IMR-90 (cell line): ENCODE results near the gene MPZL1.

Experiments
- BHLHE40 ChIP-seq: fragments of 150-350 bp; IDR thresholded peaks from 2 replicates; pipeline ENCODE4 v1.6.1; 2016; ENCODE audit warnings: mild to moderate bottlenecking, low read depth, low read length
- CEBPB ChIP-seq: IDR thresholded peaks from 2 replicates; pipeline ENCODE4 v1.6.1; 2012; ENCODE audit warnings: low read depth, low read length, improper control_type of control experiment
- CHD1 ChIP-seq: IDR thresholded peaks from 2 replicates; pipeline ENCODE4 v1.6.1; 2012; ENCODE audit warnings: low read depth, low read length, improper control_type of control experiment
- CTCF ChIP-seq: conservative IDR thresholded peaks from 2 replicates; pipeline ENCODE4 v1.5.1; 2012; ENCODE audit warnings: mild to moderate bottlenecking, low read depth, low read length, improper control_type of control experiment
- FOS ChIP-seq: fragments of 150-350 bp; IDR thresholded peaks from 2 replicates; pipeline ENCODE4 v1.6.1; 2016; ENCODE audit warnings: low read depth, low read length
- MAFK ChIP-seq: IDR thresholded peaks from 2 replicates; pipeline ENCODE4 v1.6.1; 2012; ENCODE audit warnings: low read depth, low read length, improper control_type of control experiment
- MAZ ChIP-seq: IDR thresholded peaks from 2 replicates; pipeline ENCODE4 v1.6.1; 2012; ENCODE audit warnings: low read depth, mild to moderate bottlenecking, low read length, improper control_type of control experiment, moderate library complexity, borderline replicate concordance
- MXI1 ChIP-seq: IDR thresholded peaks from 2 replicates; pipeline ENCODE4 v1.6.1; 2012; ENCODE audit warnings: low read depth, mild to moderate bottlenecking, low read length, moderate library complexity, borderline replicate concordance
- NFE2L2 ChIP-seq: fragments of 150-350 bp; IDR thresholded peaks from 2 replicates; pipeline ENCODE4 v1.6.1; 2016; ENCODE audit warnings: low read depth, mild to moderate bottlenecking, low read length
- POLR2A ChIP-seq: IDR thresholded peaks from 2 replicates; pipeline ENCODE4 v1.6.1; 2012; ENCODE audit warnings: mild to moderate bottlenecking, low read depth, low read length
- RAD21 ChIP-seq: IDR thresholded peaks from 2 replicates; pipeline ENCODE4 v1.6.1; 2012; ENCODE audit warnings: low read length, improper control_type of control experiment
- RFX5 ChIP-seq: IDR thresholded peaks from 2 replicates; pipeline ENCODE4 v1.8.0; 2012; ENCODE audit warnings: low read depth, mild to moderate bottlenecking, low read length, moderate library complexity
- SMC3 ChIP-seq: fragments of 150-350 bp; IDR thresholded peaks from 2 replicates; pipeline ENCODE4 v1.6.1; 2016; ENCODE audit warnings: low read depth, mild to moderate bottlenecking, antibody characterized with exemption, low read length, moderate library complexity
- USF2 ChIP-seq: fragments of 150-350 bp; IDR thresholded peaks from 2 replicates; pipeline ENCODE4 v1.6.1; 2017; ENCODE audit warnings: mild to moderate bottlenecking, antibody characterized with exemption, low read length, low read depth

DNA sequence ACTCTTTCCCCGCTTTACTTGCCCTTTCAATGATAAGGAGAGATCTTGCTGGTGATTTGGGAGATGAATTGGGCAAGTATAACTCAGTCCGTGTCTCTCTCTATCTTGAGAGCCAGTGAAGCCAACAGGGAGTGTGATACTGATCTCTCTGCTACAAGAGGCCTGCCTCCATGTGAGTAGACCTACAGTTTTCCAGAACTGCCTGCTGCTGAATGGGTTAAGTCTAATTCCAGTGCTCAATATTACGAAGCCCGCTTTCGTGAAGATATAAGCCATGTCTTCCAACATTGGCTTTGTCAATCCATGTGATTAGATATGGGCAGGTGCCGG is 99.5 kb downstream of the MPZL1 start:
- no peak for TF ChIP-seq SMC3
- TF ChIP-seq CTCF, result no peak
- no peak for TF ChIP-seq CEBPB
- TF ChIP-seq USF2, result no peak
- no peak for TF ChIP-seq FOS
- no peak for TF ChIP-seq MAZ
- TF ChIP-seq NFE2L2, result no peak
- no peak for TF ChIP-seq POLR2A
- no peak for TF ChIP-seq MXI1
- no peak for TF ChIP-seq RFX5
- no peak for TF ChIP-seq BHLHE40
- no peak for TF ChIP-seq MAFK
- no peak for TF ChIP-seq CHD1
- TF ChIP-seq RAD21, result no peak
